ENCODE results near the gene BCKDK. TPM values are rescaled to one million over a fixed set of nuclear protein-coding genes. Genes with fewer than 3 reads are reported as not detected.

The BCKDK gene
- total and polyA plus RNA-seq, 2 of the 13 experiments (the other 11 are each of a cell fraction or from before 2014, with no cell fraction given): 24.9 to 42.6 TPM

- TF ChIP-seq AFF4 (CRISPR knock-in tag; IDR thresholded peaks at IDR 0.05) (no peak), ATF7-NPFF (CRISPR knock-in tag; IDR thresholded peaks at IDR 0.05; ENCODE audit: low read depth) (no peak; the same call in 1 of the 2 replicates), FOSL1 (CRISPR knock-in tag; IDR thresholded peaks at IDR 0.05; ENCODE audit: borderline replicate concordance) (0 out of 2 replicates have a peak, but pooled peaks have one; percentile 17), ZBTB7A (CRISPR knock-in tag; IDR thresholded peaks at IDR 0.05) (peak; percentile 74; the same call in 1 of the 2 replicates), EP300 (IDR thresholded peaks at IDR 0.05; ENCODE audit: low read depth in 2 of 2, low read length in 2 of 2) (no peak; a peak in 1 of 4 replicates), EP300 (CRISPR knock-in tag; IDR thresholded peaks at IDR 0.05; ENCODE audit: borderline replicate concordance) (no peak), SALL1 (CRISPR knock-in tag; IDR thresholded peaks at IDR 0.05) (peak; percentile 41), ZNF124 (CRISPR knock-in tag; IDR thresholded peaks at IDR 0.05) (peak; percentile 57; the same call in 1 of the 2 replicates), CENPX (CRISPR knock-in tag; IDR thresholded peaks at IDR 0.05) (no peak), ZNF510 (CRISPR knock-in tag; IDR thresholded peaks at IDR 0.05; ENCODE audit: low read depth) (no peak), SNAPC5 (CRISPR knock-in tag; IDR thresholded peaks at IDR 0.05; ENCODE audit: borderline replicate concordance) (no peak), STAT6 (CRISPR knock-in tag; IDR thresholded peaks at IDR 0.05; ENCODE audit: borderline replicate concordance) (no peak; the same call in 1 of the 2 replicates), NR2F1 (CRISPR knock-in tag; IDR thresholded peaks at IDR 0.05) (peak in 1 of 2 experiments; percentile 37; a peak in 1 of 4 replicates), ZNF333 (CRISPR knock-in tag; IDR thresholded peaks at IDR 0.05; ENCODE audit: borderline replicate concordance) (peak; percentile 44; the same call in 1 of the 2 replicates)
These were observed 34.8 kb upstream of the BCKDK start (continued) for GRCh38 chr16:31073142-31073969.
